Eye (tissue), 1 donor: ENCODE results near the gene CTNNA3.

Source experiments
- DNase-seq: peaks from one replicate; pipeline ENCODE4 v3.0.0-alpha.2; 2015

CTNNA3 gene

DNA sequence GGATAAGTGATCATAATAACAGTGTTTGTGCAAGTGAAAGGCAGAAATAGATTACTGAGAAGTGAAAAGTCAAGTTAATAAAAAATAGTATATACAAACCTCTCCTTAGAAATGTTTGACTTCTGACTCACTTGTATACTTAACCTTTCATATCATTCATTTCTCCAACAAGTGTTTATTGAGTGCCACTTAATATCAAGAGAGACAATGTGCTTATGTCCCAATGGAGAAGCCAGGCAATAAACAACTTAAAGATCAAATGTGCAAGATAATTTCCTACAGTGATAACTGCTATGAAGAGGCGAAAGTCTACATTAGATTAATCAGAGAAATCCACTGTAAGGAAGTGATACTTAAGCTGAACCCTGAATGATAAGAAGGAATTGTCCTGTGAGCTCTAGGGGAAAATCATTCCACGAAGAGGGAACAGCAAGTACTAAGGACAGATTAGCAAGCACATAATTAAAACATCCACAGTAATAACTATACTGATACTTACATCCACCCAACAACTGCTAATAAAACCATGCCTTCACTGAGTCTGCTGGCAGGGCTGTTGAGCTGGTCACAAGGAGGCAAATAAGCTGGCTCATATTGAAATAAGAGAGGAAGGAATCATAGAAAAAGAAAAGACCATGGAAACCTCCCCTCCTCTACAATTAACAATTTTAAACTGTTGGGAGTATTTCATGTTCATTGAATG, 203.5 kb downstream of the CTNNA3 start:
- DNase-seq, result no peak

DNA sequence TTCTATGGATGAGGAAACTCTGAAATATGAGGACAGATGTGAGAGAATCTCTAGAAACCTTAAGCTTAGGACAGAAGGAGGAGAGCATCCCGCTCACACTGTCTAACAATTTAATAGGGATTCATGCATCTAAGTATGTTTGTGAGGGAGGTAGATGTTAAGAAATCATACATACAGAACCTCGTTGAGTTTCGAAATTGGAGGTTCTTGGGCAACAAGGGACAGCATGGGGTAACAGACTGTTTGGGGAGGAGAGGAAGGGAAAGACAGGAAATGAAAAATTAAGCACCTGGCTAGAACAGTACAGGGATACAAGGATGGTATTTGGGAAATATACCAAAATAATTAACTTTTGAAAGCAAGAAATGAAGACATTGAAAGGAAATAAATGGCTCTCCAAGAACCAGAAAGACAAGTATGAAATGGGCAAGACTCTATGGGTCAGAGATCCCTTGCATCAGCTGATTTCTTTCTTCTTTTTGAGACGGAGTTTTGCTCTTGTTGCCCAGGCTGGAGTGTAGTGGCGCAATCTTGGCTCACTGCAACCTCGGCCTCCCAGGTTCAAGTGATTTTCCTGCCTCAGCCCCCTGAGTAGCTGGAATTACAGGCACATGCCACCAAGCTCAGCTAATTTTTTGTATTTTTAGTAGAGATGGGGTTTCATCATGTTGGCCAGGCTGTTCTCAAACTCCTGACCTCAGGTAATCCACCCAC, 207.9 kb downstream of the CTNNA3 start:
- no peak for DNase-seq

DNA sequence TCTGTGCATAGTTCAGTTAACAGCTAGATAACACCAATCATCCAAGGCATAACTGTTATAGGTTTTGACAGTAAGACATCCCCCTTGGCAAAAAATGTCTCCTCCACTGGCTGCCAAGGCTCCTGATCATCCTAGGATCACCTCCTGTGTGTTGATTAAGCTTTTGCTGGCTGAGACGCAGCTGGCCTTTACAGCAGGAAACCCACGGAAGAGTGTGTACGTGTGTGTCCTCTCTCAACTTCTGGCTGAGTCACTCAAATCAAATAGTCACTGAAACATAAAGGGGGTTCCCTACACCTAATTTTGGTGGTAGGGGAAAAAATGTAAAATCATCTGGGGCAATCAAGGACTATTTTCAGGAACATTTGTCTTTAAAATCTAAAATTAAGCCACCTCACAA, 208.8 kb downstream of the CTNNA3 start:
- peak; percentile 24 for DNase-seq

DNA sequence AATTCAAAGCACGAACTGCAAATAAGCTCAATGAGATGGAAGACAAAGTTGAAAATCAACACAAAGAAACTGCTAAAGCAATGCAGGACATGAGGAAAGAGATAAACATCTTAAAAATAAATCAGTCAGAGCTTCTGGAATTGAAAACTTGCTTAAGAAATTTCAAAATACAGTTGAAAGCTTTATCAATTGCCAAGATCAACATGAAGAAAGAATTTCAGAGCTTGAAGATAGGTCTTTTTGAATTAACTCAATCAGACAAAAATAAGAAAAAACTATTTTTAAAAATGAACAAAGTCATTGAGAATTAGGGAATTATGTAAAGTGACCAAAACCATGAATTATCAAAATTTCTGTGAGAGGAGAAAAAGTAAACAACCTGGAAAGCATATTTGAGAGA, 218.1 kb downstream of the CTNNA3 start:
- DNase-seq, result no peak

DNA sequence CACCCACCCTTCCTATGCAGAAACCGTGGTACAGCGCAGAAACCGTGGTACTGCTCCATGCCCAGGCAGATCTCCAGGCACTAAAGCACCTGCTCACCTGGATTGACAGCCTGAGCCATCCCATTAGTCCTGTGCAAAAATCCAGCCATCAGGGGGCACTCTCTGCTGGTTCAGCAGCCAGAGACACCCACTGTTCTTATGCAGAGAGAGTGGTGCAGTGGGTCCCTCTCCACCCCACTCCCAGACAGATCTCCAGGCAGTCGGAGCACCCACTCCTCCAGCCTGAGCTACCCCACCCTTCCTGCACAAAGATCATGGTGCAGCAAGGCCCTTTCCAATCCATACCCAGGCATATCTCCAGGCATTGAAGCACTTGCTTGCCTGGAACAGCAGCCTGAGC, 219.8 kb downstream of the CTNNA3 start:
- no peak for DNase-seq

DNA sequence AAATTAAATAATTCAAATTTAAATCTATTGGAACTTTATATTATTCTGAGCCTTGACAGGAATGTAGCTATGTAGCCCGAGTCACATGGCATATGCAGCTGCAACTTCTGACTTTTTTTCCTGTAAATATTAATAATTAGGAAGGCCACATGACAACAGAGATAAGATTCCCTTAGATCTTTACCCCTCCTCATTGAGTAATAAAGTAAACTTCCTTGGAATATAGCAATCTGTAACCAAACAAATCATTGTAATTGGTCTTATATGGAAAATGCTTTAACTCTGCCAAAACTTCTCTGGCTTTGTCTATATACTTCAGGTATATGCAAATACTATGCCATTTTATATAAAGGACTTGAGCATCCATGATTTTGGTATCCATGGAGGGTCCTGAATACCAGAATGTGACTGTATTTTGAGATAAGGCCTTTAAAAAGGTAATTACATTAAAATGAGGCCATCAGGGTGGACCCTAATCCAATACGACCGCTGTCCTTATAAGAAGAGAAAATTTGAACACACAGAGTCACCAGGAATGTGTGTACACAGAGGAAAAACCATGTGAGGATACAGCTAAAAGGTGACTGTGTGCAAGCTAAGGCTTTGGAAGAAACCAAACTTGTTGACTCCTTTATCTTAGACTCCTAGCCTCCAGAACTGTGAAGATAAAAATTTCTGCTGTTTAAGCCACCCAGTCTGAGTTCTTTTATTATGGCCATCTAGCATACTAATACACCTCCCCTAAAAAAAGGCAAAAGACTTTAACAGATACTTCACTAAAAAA, 222.0 kb downstream of the CTNNA3 start:
- DNase-seq, result no peak

DNA sequence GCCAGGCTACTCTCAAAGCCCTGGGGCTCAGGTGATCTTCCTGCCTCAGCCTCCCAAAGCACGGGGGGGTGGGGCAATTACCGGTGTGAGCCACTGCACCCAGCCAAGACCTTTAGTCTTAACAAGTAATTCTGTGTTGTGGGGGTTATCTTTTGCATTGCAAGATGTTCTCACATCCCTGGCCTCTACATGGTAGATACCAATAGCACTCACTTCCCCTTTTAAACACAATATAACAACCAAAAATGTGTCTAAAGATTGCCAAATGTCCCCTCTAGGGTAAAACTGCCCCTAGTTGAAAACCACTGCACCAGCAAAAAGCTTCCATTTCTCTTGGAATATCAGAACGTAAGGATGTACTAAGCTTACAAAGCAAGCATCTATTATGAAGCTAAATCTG, 225.0 kb downstream of the CTNNA3 start:
- DNase-seq, result no peak

DNA sequence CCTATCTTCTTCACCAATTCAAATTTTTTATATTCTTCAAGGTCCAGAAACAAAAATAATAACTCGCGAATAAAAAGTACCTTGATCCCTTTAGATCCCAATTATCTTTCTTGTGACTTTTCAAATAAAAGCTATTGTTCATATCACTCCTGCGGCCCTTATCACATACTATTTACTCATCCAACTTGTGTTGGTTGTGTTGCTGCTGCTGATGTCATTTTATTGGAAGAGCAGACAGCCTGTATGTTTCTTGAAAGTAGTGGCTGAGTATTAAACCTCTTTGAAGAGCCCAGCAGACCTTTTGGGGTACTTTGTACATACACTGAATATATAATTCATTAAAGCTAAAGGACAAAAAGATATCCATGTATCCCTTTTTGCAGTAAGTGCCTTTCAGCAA, 231.7 kb downstream of the CTNNA3 start:
- no peak for DNase-seq

DNA sequence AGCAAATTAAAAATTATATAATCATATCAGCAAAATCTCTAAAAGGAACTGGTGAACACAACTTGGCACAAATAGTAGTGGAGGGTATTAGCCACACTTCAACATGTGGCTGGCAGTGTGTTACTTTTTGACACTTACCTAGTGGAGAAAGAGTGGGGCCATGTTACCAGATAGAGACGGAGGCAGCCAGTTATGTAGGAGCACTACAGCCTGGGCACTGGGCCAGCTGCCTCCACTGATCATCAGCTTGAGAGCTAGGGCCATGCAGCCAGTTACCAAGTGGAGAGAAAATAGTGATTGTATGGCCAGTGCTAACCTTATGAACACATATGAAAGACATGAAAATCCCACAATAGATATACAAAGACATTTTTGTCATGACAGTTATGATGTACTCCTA, 243.1 kb downstream of the CTNNA3 start:
- DNase-seq, result no peak

DNA sequence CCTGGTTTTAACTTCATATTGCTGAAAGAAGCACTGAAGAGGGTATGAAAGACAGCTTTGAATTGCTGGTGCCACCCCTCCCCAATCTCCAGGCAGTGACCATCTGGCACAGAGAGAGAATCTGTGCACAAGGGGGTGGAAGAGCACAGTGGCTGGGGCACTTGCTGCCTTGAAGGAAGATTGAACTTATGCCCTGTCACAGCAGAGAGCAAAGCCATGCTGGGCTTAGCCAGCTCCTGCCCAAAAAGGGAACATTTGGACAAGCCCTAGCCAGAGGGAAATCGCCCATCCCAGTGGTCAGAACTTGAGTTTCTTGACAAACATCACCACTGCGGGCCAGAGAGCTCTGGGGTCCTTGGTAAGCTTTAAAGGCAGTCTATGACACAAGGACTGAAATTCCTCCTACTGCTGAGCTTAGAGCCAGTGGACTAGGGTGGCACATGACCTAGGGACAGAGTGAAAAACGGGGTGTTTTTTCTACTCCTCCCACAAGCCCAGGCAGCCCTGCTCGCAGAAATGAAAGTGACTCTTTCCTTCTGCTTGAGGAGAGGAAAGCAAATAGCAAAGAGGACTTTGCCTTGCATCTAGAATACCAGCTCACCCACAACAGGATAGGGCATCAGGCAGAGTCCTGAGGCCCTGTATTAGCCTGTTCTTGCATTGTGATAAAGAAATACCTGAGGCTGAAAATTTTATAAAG, 257.2 kb downstream of the CTNNA3 start:
- no peak for DNase-seq

DNA sequence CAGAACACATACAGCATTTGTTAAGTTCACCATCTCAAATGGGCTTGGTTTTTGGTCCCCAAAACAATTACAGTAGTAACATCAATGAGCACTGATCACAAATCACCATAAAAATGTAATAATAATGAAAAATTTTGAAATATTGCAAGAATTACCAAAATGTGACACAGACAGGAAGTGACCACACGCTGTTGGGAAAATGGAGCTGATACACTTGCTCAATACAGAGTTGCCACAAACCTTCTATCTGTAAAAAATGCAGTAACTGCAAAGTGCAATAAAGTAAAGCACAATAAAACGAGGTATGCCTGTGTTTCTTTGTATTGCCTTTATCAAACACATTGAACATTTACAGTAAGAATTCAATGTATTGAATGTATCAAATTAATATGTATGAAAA, 262.7 kb downstream of the CTNNA3 start:
- DNase-seq, result no peak

DNA sequence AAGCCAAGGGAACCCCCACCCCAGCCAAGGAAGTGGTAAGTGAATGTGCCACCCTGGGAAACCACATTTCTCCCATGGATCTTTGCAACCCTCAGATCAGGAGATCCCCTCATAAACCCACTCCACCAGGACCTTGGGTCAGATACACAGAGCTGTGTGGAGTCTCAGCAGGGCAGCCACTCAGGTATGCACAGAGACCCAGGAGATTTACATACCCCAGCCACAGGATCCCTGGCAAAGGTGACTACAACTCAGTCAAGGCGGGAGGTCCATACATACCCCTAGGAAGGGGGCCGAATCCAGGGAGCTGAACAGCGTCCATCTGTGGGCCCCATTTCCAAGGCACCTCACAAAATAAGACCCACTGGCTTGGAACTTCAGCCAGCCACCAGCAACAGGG, 293.4 kb downstream of the CTNNA3 start:
- no peak for DNase-seq

DNA sequence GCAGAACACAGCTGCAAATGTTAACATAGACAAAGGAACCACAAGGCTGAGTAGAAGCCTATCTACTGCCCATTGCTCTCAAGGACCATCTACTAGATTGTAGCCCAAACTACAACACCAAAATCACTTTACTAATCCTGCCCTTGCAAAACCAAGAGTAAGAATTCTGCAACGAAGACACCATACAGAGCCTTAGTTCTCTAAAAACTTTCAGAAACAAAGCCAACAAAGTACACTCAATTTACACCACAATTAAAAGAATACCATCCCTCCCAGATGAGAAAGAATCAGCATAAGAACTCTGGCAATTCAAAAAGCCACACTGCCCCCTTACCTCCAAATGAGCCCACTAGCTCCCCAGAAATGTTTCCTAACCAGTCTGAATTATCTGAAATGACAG, 294.3 kb downstream of the CTNNA3 start:
- DNase-seq, result no peak

DNA sequence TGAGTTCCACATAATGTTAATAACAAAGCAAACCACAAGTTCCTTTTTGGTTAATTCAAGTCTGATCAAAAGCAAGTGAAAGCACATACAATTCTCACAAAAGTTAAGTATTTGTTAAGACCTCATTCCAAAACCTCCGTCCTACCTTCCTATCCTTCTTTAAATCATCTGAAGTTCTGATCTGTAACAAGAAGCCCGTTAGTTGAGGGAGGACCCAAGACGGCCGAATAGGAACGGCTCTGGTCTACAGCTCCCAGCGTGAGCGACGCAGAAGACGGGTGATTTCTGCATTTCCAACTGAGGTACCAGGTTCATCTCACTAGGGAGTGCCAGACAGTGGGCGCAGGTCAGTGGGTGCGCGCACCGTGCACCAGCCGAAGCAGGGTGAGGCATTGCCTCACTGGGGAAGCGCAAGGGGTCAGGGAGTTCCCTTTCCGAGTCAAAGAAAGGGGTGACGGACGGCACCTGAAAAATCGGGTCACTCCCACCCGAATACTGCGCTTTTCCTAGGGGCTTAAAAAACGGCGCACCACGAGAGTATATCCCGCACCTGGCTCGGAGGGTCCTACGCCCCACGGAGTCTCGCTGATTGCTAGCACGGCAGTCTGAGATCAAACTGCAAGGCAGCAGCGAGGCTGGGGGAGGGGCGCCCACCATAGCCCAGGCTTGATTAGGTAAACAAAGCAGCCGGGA, 309.0 kb downstream of the CTNNA3 start:
- peak; percentile 24 for DNase-seq

DNA sequence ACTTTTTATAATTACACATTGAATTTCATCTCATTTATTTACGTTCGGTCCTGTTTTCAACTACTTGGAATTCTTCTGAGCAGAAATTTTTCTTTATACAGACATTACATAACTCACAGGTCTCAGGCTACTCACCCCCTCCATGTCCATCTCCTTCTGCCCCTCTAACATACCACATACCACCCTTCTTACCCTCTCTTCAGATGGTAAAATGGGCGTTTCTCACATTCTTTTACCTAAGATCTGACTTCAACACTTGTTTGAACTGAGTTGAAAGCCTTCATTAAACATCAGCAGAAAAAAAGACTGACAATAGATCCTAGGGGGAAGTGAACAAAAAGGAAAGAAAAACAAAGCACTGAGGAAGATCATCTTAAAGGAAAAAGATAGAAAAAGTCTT, 309.7 kb downstream of the CTNNA3 start:
- no peak for DNase-seq

DNA sequence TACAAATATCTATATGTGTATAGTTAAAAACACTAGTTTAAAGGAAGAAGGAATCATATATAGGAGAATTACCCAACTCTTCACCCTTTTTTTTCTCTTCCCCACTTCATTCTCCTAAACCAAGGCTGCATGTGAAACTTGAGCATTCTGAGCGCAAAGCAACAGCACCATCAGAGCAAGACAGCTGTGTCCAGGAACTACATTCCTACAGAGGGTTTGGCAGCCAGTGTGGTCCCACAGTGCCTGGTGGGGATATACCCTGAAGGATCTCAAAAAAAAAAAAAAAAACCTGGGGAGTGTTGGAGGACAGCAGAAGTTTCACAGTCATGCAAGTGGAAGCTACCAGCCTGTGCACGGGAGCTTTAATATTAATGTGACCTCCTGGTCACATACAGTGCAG, 310.4 kb downstream of the CTNNA3 start:
- DNase-seq, result peak; percentile 2

DNA sequence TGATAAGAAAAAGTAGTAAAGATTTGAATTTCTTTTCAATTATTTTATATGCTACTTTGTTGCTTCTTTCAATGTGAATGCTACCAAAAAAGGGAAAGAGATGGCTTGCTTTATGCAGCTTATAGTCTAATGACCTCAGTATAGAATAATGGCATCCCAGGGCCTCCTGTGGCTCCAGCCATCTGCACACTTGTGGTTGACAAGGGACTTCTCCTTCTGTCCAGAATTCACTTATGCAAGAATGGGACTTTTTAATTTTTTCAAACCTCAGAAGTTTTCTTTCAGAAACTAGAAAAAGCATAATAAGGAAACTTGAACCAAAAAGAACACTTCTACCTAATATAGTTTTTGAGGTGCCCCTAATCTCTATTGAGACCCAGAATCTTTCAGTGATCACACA, 310.9 kb downstream of the CTNNA3 start:
- no peak for DNase-seq

DNA sequence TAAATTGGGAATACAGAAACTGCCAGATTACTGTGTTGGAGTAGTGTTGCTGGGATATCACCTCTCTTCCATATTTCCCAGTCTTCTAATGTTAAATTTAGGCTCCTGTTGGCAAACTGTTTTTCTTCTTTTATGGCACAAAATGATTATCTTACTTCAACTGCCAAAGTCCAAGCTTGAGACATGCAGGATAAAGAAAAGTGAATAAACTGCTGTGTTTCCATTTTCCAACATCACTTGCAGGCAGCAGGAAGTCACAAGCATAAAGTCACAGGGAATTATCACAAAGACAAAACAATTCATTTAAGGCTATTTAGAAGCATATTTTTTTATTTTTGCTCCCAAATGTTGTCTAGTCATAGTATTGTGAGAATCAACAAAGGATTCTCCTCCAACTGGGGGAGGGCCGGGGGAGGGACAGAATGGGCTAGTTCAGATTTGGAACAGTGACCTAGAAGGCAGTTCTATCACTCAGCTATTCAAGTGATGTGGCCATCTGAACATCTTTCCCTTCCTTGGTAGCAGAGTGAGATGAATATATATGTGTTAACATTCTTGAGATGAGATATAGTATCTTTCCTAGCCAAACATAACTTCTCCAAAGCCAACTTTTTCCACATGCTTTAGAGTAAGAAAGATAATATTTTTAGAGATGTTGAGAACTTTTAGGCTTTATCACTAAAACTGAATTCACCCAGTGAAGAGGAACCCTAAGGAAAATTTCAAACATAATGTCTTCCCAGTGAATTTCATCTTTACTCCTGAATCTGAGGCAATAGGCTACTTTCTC, 364.7 kb downstream of the CTNNA3 start:
- DNase-seq, result peak; percentile 20

DNA sequence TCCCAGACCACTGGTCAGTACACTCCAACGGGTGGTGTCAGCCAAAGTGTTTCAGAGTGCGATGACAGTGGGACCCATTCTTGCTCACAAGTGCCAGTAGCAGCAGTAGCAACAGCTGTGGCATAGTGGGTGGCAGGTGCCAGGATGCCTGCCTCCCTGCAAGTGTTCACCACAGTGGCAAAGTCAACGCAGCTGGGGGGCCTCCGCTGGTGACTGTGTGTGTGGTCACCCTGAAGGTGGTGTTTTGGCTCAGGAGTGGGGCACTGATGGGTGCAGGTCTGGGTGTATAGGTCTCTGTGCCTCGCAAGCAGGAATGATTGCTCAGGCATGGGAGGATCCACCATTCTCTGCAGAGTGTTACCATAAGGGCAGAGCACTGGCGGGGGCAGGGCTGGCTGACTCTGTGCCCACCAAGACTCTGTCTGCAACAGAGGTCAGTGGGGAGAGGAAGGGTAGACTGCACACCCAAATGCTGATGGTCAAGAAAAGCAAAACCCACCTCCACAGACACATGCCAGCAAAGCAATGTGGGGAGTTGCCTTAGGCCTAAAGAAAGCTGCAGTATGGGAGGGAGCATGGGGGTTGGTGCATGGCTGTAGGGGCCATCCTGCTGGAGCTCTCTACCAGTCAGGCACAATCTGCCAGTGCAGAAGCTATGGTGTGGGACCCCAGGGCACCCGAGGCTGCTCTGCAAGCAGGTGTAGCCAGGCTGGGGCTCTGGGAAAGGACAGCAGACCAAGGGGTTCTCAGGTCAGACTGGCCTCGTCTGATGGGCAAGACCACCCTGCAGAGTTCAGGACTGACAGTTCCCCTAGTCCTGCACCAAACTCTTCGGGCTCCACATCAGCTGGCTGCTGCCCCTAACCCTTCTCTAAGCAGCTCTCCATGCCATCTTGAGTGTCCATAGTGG, 368.1 kb downstream of the CTNNA3 start:
- DNase-seq, result no peak

DNA sequence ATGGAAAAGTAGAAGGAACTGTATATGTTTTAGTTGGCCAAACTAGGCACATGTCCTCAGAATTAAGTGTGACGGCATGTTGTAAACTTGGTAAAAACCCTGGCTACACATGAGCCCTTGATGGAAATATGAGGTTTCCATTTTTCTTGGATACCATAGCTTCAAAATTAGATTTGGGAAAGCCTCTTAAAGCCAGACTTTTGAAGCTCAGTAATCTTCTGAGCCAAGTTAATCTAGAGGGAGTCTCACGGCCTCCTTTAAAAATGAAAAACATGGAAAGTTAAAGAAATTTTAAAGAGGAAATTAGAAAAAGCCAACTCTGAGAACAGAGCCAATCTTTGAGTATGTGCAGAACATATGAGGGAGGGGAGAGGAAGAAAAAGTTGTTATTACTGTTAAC, 376.0 kb downstream of the CTNNA3 start:
- DNase-seq, result peak; percentile 55

DNA sequence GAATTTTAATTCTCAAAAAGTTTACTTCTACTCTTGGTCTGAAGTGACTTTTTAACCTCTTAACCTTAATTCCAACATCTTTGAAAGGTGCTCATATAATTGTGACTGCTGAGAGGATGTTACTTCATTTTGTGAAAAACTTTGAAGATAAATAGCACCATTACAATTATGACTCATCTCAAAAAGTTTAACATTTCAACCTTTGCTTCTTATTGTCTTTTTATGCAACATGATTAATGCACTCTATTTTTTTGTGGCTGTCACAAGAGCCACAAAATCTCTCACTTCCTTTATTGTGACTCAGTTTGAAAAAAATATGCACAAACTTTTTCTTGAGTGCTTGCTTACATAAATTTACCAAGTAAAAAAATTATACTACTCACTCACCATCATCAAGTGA, 387.1 kb downstream of the CTNNA3 start:
- DNase-seq, result no peak
